OCI-LY3 (cell line): ENCODE data around the gene DNHD1.

Experiments used
- H2AFZ ChIP-seq: fragments of 200-600, 300-600 bp; shearing (Covaris generic); 2 replicates; pipeline ENCODE4 v1.6.0; 2014; ENCODE audit warnings: antibody characterized with exemption, low read depth, low read length
- H3K27ac ChIP-seq: fragments of 200-600, 300-600 bp; sonication (generic); 2 replicates; pipeline ENCODE4 v1.5.1; 2014; ENCODE audit warnings: mild to moderate bottlenecking, low read length, moderate library complexity, mixed read lengths
- H3K27me3 ChIP-seq: fragments of 200-600, 300-600 bp; sonication (generic); 2 replicates; pipeline ENCODE4 v1.6.1; 2014; ENCODE audit warnings: low read depth, low read length, mixed read lengths
- H3K36me3 ChIP-seq: fragments of 200-600, 300-600 bp; sonication (generic); replicated peaks from 2 replicates; pipeline ENCODE3; 2014; ENCODE audit warnings: low read depth, low read length, mixed read lengths
- H3K4me1 ChIP-seq: fragments of 300-600, 200-600 bp; sonication (generic); 2 replicates; pipeline ENCODE4 v1.6.1; 2014; ENCODE audit warnings: low read length, mixed read lengths
- H3K4me2 ChIP-seq: fragments of 200-600, 300-600 bp; sonication (generic); 2 replicates; pipeline ENCODE4 v1.6.1; 2014; ENCODE audit warnings: low read length, mixed read lengths
- H3K4me3 ChIP-seq: fragments of 300-600, 200-600 bp; sonication (generic); 2 replicates; pipeline ENCODE4 v1.5.1; 2014; ENCODE audit warnings: antibody characterized with exemption, mild to moderate bottlenecking, low read length, moderate library complexity
- H3K79me2 ChIP-seq: fragments of 300-600, 200-600 bp; shearing (Covaris generic); 2 replicates; pipeline ENCODE4 v1.6.1; 2014; ENCODE audit warnings: mild to moderate bottlenecking, low read length, mixed read lengths
- H3K9ac ChIP-seq: fragments of 300-600, 200-600 bp; shearing (Covaris generic); 2 replicates; pipeline ENCODE4 v1.6.0; 2014; ENCODE audit warnings: mild to moderate bottlenecking, low read length, moderate library complexity
- H3K9me3 ChIP-seq: fragments of 200-600, 300-600 bp; shearing (Covaris generic); 2 replicates; pipeline ENCODE4 v1.6.1; 2014; ENCODE audit warnings: low read length, mixed read lengths; ENCODE audit not compliant: insufficient read depth
- H4K20me1 ChIP-seq: fragments of 200-600, 300-600 bp; sonication (generic); 2 replicates; pipeline ENCODE4 v1.6.1; 2016; ENCODE audit warnings: low read length, mixed read lengths; ENCODE audit not compliant: insufficient read depth
- CTCF ChIP-seq: fragments of 200-600, 300-600 bp; sonication (generic); IDR thresholded peaks from 2 replicates; pipeline ENCODE4 v1.5.1; 2014; ENCODE audit warnings: antibody characterized with exemption, low read length, low read depth
- EZH2phosphoT487 ChIP-seq: fragments of 200-600 bp; shearing (Covaris generic); IDR thresholded peaks from 2 replicates; pipeline ENCODE4 v1.6.1; 2018; ENCODE audit warnings: antibody characterized with exemption, mixed run types, low read depth

The DNHD1 gene

GRCh38 chr11:6601041-6601461, 104.0 kb downstream of the DNHD1 start:
- Histone ChIP-seq H2AFZ (no peak overlapping the region), H3K4me2 (no peak overlapping the region), H3K79me2 (peaks cover 62% of the 10 kb centered on the region), H3K4me1 (peaks cover 26% of the 10 kb centered on the region), H3K27me3 (no peaks in the 10 kb centered on the region), H3K9ac (no peak overlapping the region), H4K20me1 (no peaks in the 10 kb centered on the region), H3K36me3 (peaks cover 47% of the 10 kb centered on the region), H3K27ac (no peak overlapping the region), H3K4me3 (no peak overlapping the region), H3K9me3 (no peaks in the 10 kb centered on the region)
- TF ChIP-seq EZH2phosphoT487 (no peak), CTCF (no peak)

- no peak overlapping the region for H2AFZ ChIP-seq
Measured at GRCh38 chr11:6602096-6602940, 105.2 kb downstream of the DNHD1 start.

GRCh38 chr11:6603287-6604080, 106.4 kb downstream of the DNHD1 start, which contains the start of the genes ILK and RRP8:
Gene ILK, plus strand, starts transcription at chr11:6603774. Its CDS starts 498 bp downstream, at chr11:6604272.
Gene RRP8, minus strand, starts transcription at chr11:6603616. Its CDS starts 114 bp downstream, at chr11:6603502.
- peak within 1 kb of the TSS; percentile 99 for H3K4me3 ChIP-seq
- H3K9me3 ChIP-seq = no peaks in the 10 kb centered on the region
- peak within 1 kb of the TSS; percentile 84 for H2AFZ ChIP-seq
- TF ChIP-seq EZH2phosphoT487 (no peak), CTCF (no peak; the same call in 1 of the 2 replicates)
- peaks cover 40% of the 10 kb centered on the region for H3K36me3 ChIP-seq
- H4K20me1 ChIP-seq = 0 out of 2 replicates have a peak, but pooled peaks cover 4% of the 10 kb centered on the region
- H3K4me1 ChIP-seq = peaks cover 50% of the 10 kb centered on the region
- peaks cover 63% of the 10 kb centered on the region for H3K79me2 ChIP-seq
- no peaks in the 10 kb centered on the region for H3K27me3 ChIP-seq
- peak within 1 kb of the TSS; percentile 98 for H3K4me2 ChIP-seq
- peak within 1 kb of the TSS; percentile 70 for H3K27ac ChIP-seq
- peak within 1 kb of the TSS; percentile 98 for H3K9ac ChIP-seq

More at GRCh38 chr11:6602096-6602940, 105.2 kb downstream of the DNHD1 start:
- Histone ChIP-seq H3K9ac (peak overlapping the region; percentile 98), H3K27ac (no peak overlapping the region; the same call in 1 of the 2 replicates), H3K79me2 (peaks cover 62% of the 10 kb centered on the region), H3K4me3 (peak overlapping the region; percentile 99), H3K9me3 (no peaks in the 10 kb centered on the region), H3K27me3 (no peaks in the 10 kb centered on the region), H3K36me3 (peaks cover 38% of the 10 kb centered on the region), H3K4me2 (peak overlapping the region; percentile 94), H3K4me1 (peaks cover 39% of the 10 kb centered on the region), H4K20me1 (no peaks in the 10 kb centered on the region)
- TF ChIP-seq CTCF = no peak
- TF ChIP-seq EZH2phosphoT487 = no peak
